ENCODE results near the gene MAN1C1. TPM values are rescaled to one million over a fixed set of nuclear protein-coding genes. Genes with fewer than 3 reads are reported as not detected.
A peak's percentile ranks its signal among the peaks of the same experiment; 100 is the strongest.

Gene MAN1C1
- total and polyA plus RNA-seq, 2 donors from 2014 or later = 31.7 to 65.5 TPM

DNA sequence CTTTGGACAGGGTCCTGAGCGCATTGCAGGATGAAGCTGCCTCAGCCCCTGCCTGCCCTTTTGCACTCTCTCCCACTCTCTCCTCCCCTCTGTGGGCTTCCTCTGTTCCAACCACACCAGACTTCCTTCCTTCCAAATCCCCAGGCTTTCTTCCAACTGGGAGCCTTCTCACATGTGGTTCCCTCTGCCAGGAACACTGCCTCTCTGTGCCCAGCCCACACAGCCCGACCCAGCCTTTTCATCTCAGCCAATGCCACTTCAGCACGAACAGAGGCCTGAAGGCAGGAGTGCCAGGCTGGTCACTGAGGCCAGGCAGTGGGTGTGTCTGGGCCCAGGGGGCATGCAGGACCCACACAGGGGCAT lies 189.3 kb downstream of the MAN1C1 start:
- DNase-seq = peak in 1 of 5 donors; percentile 73
- intact Hi-C loops (cut with DNase I) = no loop called here
- Histone ChIP-seq H3K27me3 (ENCODE audit: control insufficient read depth, insufficient read depth, low read length) (no peaks in the 10 kb centered on the region), H3K4me1 (ENCODE audit: control insufficient read depth in 2 of 3, insufficient read depth in 2 of 3, low read depth in 1 of 3, low read length in 3 of 3) (peaks cover 0 to 18% (median 6%) of the 10 kb centered on the region in 3 donors), H3K9ac (ENCODE audit: low read length in 3 of 3) (no peak overlapping the region), H3K36me3 (ENCODE audit: control insufficient read depth in 2 of 3, insufficient read depth in 3 of 3, low read length in 3 of 3) (peaks cover 0 to 7% (median 0%) of the 10 kb centered on the region in 3 donors), H3K27ac (ENCODE audit: low read depth in 2 of 2, low read length in 2 of 2) (peak overlapping the region in 1 of 2 donors; percentile 32), H3K9me3 (ENCODE audit: control insufficient read depth in 2 of 3, insufficient read depth in 1 of 3, low read length in 3 of 3) (no peaks in the 10 kb centered on the region), H3K4me3 (ENCODE audit: low read length in 3 of 3) (no peak overlapping the region)
- no peak for TF ChIP-seq CTCF (IDR thresholded peaks at IDR 0.05; ENCODE audit: borderline replicate concordance, extremely low read depth, insufficient read depth)
- no peak for FAIRE-seq

- no peak for FAIRE-seq
- peaks cover 0 to 17% (median 4%) of the 10 kb centered on the region in 3 donors for H3K4me1 ChIP-seq (ENCODE audit: control insufficient read depth in 2 of 3, insufficient read depth in 2 of 3, low read depth in 1 of 3, low read length in 3 of 3)
Observed at GRCh38 chr1:25806418-25806817, 189.8 kb downstream of the MAN1C1 start.

GRCh38 chr1:25807480-25808390 lies 191.1 kb downstream of the MAN1C1 start:
- intact Hi-C loops (cut with DNase I) = no loop called here
- peaks cover 0 to 13% (median 3%) of the 10 kb centered on the region in 3 donors for H3K4me1 ChIP-seq (ENCODE audit: control insufficient read depth in 2 of 3, insufficient read depth in 2 of 3, low read depth in 1 of 3, low read length in 3 of 3)
- TF ChIP-seq CTCF (IDR thresholded peaks at IDR 0.05; ENCODE audit: borderline replicate concordance, extremely low read depth, insufficient read depth) = no peak
- no peak overlapping the region for H3K4me3 ChIP-seq (ENCODE audit: low read length in 3 of 3)
- FAIRE-seq (no peak), DNase-seq (peak in 1 of 5 donors; percentile 71)
- H3K27ac ChIP-seq (ENCODE audit: low read depth in 2 of 2, low read length in 2 of 2) = no peak overlapping the region
- H3K27me3 ChIP-seq (ENCODE audit: control insufficient read depth, insufficient read depth, low read length) = no peaks in the 10 kb centered on the region
- no peak overlapping the region for H3K9ac ChIP-seq (ENCODE audit: low read length in 3 of 3)
- H3K9me3 ChIP-seq (ENCODE audit: control insufficient read depth in 2 of 3, insufficient read depth in 1 of 3, low read length in 3 of 3) = no peaks in the 10 kb centered on the region
- peaks cover 0 to 9% (median 0%) of the 10 kb centered on the region in 3 donors for H3K36me3 ChIP-seq (ENCODE audit: control insufficient read depth in 2 of 3, insufficient read depth in 3 of 3, low read length in 3 of 3)

More at GRCh38 chr1:25806418-25806817, 189.8 kb downstream of the MAN1C1 start:
- H3K27ac ChIP-seq (ENCODE audit: low read depth in 2 of 2, low read length in 2 of 2) = peak overlapping the region in 1 of 2 donors; percentile 32
- DNase-seq = peak in 1 of 5 donors; percentile 79
- H3K9me3 ChIP-seq (ENCODE audit: control insufficient read depth in 2 of 3, insufficient read depth in 1 of 3, low read length in 3 of 3) = no peaks in the 10 kb centered on the region
- TF ChIP-seq CTCF (IDR thresholded peaks at IDR 0.05; ENCODE audit: borderline replicate concordance, extremely low read depth, insufficient read depth) = no peak
- H3K4me3 ChIP-seq (ENCODE audit: low read length in 3 of 3) = no peak overlapping the region
- peaks cover 0 to 7% (median 0%) of the 10 kb centered on the region in 3 donors for H3K36me3 ChIP-seq (ENCODE audit: control insufficient read depth in 2 of 3, insufficient read depth in 3 of 3, low read length in 3 of 3)
- H3K9ac ChIP-seq (ENCODE audit: low read length in 3 of 3) = no peak overlapping the region
- no peaks in the 10 kb centered on the region for H3K27me3 ChIP-seq (ENCODE audit: control insufficient read depth, insufficient read depth, low read length)
- intact Hi-C loops (cut with DNase I) = no loop called here

All from kidney (tissue), 14 donors.